GM19467 (cell line): ENCODE measurements around the gene HEMK1.

Experiments
- ATAC-seq: cut with Tn5 transposase; IDR thresholded peaks from one replicate; pipeline ENCODE4 v1.9.1; 2021; ENCODE audit warnings: mild to moderate bottlenecking, moderate library complexity; ENCODE audit not compliant: unreplicated experiment

Gene HEMK1

GRCh38 chr3:50599115-50599715, 29.9 kb downstream of the HEMK1 start:
- no peak for ATAC-seq

- no peak for ATAC-seq
These were observed 30.4 kb downstream of the HEMK1 start for GRCh38 chr3:50599716-50600118.

GRCh38 chr3:50600141-50600753, 30.9 kb downstream of the HEMK1 start:
- ATAC-seq = no peak

GRCh38 chr3:50600841-50601591, 31.7 kb downstream of the HEMK1 start:
- ATAC-seq = peak; percentile 49

GRCh38 chr3:50602595-50603191, 33.4 kb downstream of the HEMK1 start:
- ATAC-seq = no peak

GRCh38 chr3:50603261-50604109, 34.2 kb downstream of the HEMK1 start:
- ATAC-seq = no peak

GRCh38 chr3:50604110-50604621, 34.8 kb downstream of the HEMK1 start:
- ATAC-seq = no peak

- no peak for ATAC-seq
These were observed 35.6 kb downstream of the HEMK1 start for GRCh38 chr3:50604628-50605588.

GRCh38 chr3:50605901-50606326, 36.6 kb downstream of the HEMK1 start:
- ATAC-seq = no peak

- no peak for ATAC-seq
These were observed 37.3 kb downstream of the HEMK1 start for GRCh38 chr3:50606596-50606995.

- ATAC-seq = no peak
These were observed 38.2 kb downstream of the HEMK1 start for GRCh38 chr3:50607271-50608091.

- no peak for ATAC-seq
These were observed 39.0 kb downstream of the HEMK1 start for GRCh38 chr3:50608278-50608677.

GRCh38 chr3:50609071-50609762, 39.9 kb downstream of the HEMK1 start:
- no peak for ATAC-seq

- ATAC-seq = no peak
These were observed 40.4 kb downstream of the HEMK1 start for GRCh38 chr3:50609763-50610085.

- no peak for ATAC-seq
These were observed 41.1 kb downstream of the HEMK1 start for GRCh38 chr3:50610181-50610971.

GRCh38 chr3:50610992-50611463, 41.7 kb downstream of the HEMK1 start:
- no peak for ATAC-seq
